ENCODE measurements around the gene CHI3L2. TPM values are rescaled to one million over a fixed set of nuclear protein-coding genes. Genes with fewer than 3 reads are reported as not detected.

CHI3L2 gene
- total and polyA plus RNA-seq, 2 experiments from 2014 or later: 0.68 TPM; not detected in 1

- no peak for TF ChIP-seq ZNF462 (CRISPR knock-in tag; IDR thresholded peaks at IDR 0.05)
- TF ChIP-seq EZH2phosphoT487 (IDR thresholded peaks at IDR 0.05; ENCODE audit: unreplicated experiment): no peak
- TF ChIP-seq JUNB (IDR thresholded peaks at IDR 0.05; ENCODE audit: unreplicated experiment): no peak
- TF ChIP-seq CTCF (conservative IDR thresholded peaks at IDR 0.05; ENCODE audit: low read depth in 2 of 2): no peak
- no peak for TF ChIP-seq ZNF331 (CRISPR knock-in tag; IDR thresholded peaks at IDR 0.05; ENCODE audit: low read depth)
- TF ChIP-seq NANOG (IDR thresholded peaks at IDR 0.05; ENCODE audit: borderline replicate concordance): no peak
- TF ChIP-seq EZH2 (IDR thresholded peaks at IDR 0.05; ENCODE audit: low read depth, unreplicated experiment): no peak
- TF ChIP-seq CREB1 (CRISPR knock-in tag; IDR thresholded peaks at IDR 0.05; ENCODE audit: low read depth): no peak
- TF ChIP-seq POLR2AphosphoS5 (IDR thresholded peaks at IDR 0.05; ENCODE audit: low read depth): no peak
Observed at GRCh38 chr1:111234258-111234657, 6.7 kb downstream of the CHI3L2 start (continued).

All from GM23338 (cell line).